HepG2 (cell line): ENCODE results near the gene CCSER1. TPM values are rescaled to one million over a fixed set of nuclear protein-coding genes. Genes with fewer than 3 reads are reported as not detected.

Experiments used
- ATAC-seq: fragments of 200-7000 bp; cut with Tn5 transposase; 3 replicates; pipeline ENCODE4 v1.9.1; 2020; ENCODE audit warnings: mild to moderate bottlenecking, moderate library complexity
- BruUV-seq: library from RNA; stranded (reverse); fragments of 400-500 nt; replicated peaks from 2 replicates; lab custom pipeline; 2021; lab: Mats Ljungman, UMichigan
- CTCF ChIA-PET: fragments of 300-600 bp; formaldehyde crosslinking; extraction: SDS; loops from one replicate; lab custom pipeline; 2021; ENCODE audit warnings: low total read pairs, inconsistent platforms, low intra/inter-chr PET ratio; lab: Yijun Ruan, JAX
- POLR2A ChIA-PET: fragments of 350-600 bp; sonication (Branson Sonifier 250); formaldehyde crosslinking; loops from one replicate; lab custom pipeline; 2020; ENCODE audit warnings: antibody characterized with exemption, inconsistent platforms; lab: Yijun Ruan, JAX
- DNase-seq: peaks from one replicate; pipeline ENCODE4 v3.0.0-alpha.2; 2015; ENCODE audit warnings: low spot score
- FAIRE-seq: peaks from 3 replicates; lab custom pipeline; 2011; peaks lifted over from hg19 to GRCh38; lab: Jason Lieb, UNC
- H2AFZ ChIP-seq: one replicate; pipeline ENCODE4 v1.6.1; 2011; ENCODE audit warnings: low read length, inconsistent platforms
- H3K27ac ChIP-seq: fragments of 300-600 bp; 3 replicates; pipeline ENCODE4 v1.8.0; 2011; ENCODE audit warnings: mixed run types, mild to moderate bottlenecking, mixed read lengths, low read length, inconsistent platforms; ENCODE audit not compliant: insufficient read depth; ENCODE audit errors: extremely low read length
- H3K27me3 ChIP-seq, 2 experiments: fragments of 200-600 bp in 1 of 2; 2 replicates in 1 of 2; 3 replicates in 1 of 2; pipeline versions ENCODE4 v1.6.0 to v1.8.0; 2011; ENCODE audit warnings: low read length in 2 of 2, mild to moderate bottlenecking in 2 of 2, moderate library complexity in 2 of 2, inconsistent platforms in 1 of 2; ENCODE audit not compliant: insufficient read depth in 2 of 2, control insufficient read depth in 1 of 2
- H3K36me3 ChIP-seq, 2 experiments: fragments of 200-600 bp in 1 of 2; replicated peaks in 1 of 2; 2 replicates in 1 of 2; 3 replicates in 1 of 2; pipeline versions ENCODE4 v1.5.1 to v1.8.0; 2011; ENCODE audit warnings: low read length in 2 of 2, inconsistent platforms in 1 of 2; ENCODE audit not compliant: insufficient read depth in 2 of 2, control insufficient read depth in 1 of 2
- H3K4me1 ChIP-seq: 2 replicates; pipeline ENCODE4 v1.5.1; 2012; ENCODE audit warnings: low read length, inconsistent platforms; ENCODE audit not compliant: insufficient read depth
- H3K4me2 ChIP-seq: 2 replicates; pipeline ENCODE4 v1.6.0; 2011; ENCODE audit warnings: low read depth, low read length, inconsistent platforms
- H3K4me3 ChIP-seq, 3 experiments: fragments of 200-600 bp in 1 of 3; sonication (generic), shearing (Covaris generic) in 1 of 3; replicated peaks in 1 of 3; 2 replicates each; pipeline ENCODE4 v1.5.1; 2011 to 2016; ENCODE audit warnings: low read length in 3 of 3, inconsistent platforms in 2 of 3, low read depth in 2 of 3, mild to moderate bottlenecking in 2 of 3, control low read depth in 1 of 3, mixed read lengths in 1 of 3; ENCODE audit not compliant: insufficient read depth in 1 of 3
- H3K79me2 ChIP-seq: one replicate; pipeline ENCODE4 v1.6.1; 2011; ENCODE audit warnings: low read length, inconsistent platforms; ENCODE audit not compliant: insufficient read depth
- H3K9ac ChIP-seq: 2 replicates; pipeline ENCODE4 v1.6.0; 2011; ENCODE audit warnings: mild to moderate bottlenecking, low read depth, low read length, inconsistent platforms; ENCODE audit not compliant: insufficient read depth
- H3K9me3 ChIP-seq: 2 replicates; pipeline ENCODE4 v1.5.1; 2012; ENCODE audit warnings: mild to moderate bottlenecking, low read length
- H4K20me1 ChIP-seq: 2 replicates; pipeline ENCODE4 v1.6.0; 2011; ENCODE audit warnings: inconsistent platforms, mild to moderate bottlenecking, low read length, moderate library complexity; ENCODE audit not compliant: insufficient read depth
- ETV6 ChIP-seq: sonication (generic); formaldehyde crosslinking; conservative IDR thresholded peaks from 2 replicates; pipeline ENCODE4 v1.4.0; 2020; ENCODE audit warnings: missing genetic modification reagents
- FOXC1 ChIP-seq: sonication (generic); formaldehyde crosslinking; IDR thresholded peaks from 2 replicates; pipeline ENCODE4 v1.8.0; 2022; ENCODE audit warnings: mild to moderate bottlenecking, missing genetic modification reagents, borderline replicate concordance
- KDM1A ChIP-seq: IDR thresholded peaks from 2 replicates; pipeline ENCODE4 v1.6.1; 2016; ENCODE audit warnings: missing compliant biosample characterization
- NRL ChIP-seq: sonication (generic); formaldehyde crosslinking; IDR thresholded peaks from 2 replicates; pipeline ENCODE4 v1.5.0; 2020; ENCODE audit warnings: missing genetic modification reagents, mild to moderate bottlenecking, moderate library complexity, borderline replicate concordance
- PAX8 ChIP-seq: sonication (generic); formaldehyde crosslinking; IDR thresholded peaks from 2 replicates; pipeline ENCODE4 v1.8.0; 2022; ENCODE audit warnings: mild to moderate bottlenecking, missing genetic modification reagents, borderline replicate concordance
- RBM22 ChIP-seq: fragments of 200-400 bp; formaldehyde crosslinking; optimal IDR thresholded peaks from 2 replicates; pipeline ENCODE3; 2017; ENCODE audit warnings: mild to moderate bottlenecking, low read length, moderate library complexity
- SAFB2 ChIP-seq: sonication (generic); formaldehyde crosslinking; IDR thresholded peaks from 2 replicates; pipeline ENCODE4 v1.5.1; 2020; ENCODE audit warnings: missing genetic modification reagents, low read depth, mild to moderate bottlenecking, borderline replicate concordance
- SMYD3 ChIP-seq: sonication (generic); formaldehyde crosslinking; IDR thresholded peaks from 2 replicates; pipeline ENCODE4 v1.8.1; 2023; ENCODE audit warnings: mild to moderate bottlenecking, missing genetic modification reagents
- YEATS2 ChIP-seq: sonication (generic); formaldehyde crosslinking; IDR thresholded peaks from 2 replicates; pipeline ENCODE4 v1.4.0; 2020; ENCODE audit warnings: missing genetic modification reagents, borderline replicate concordance
- YEATS4 ChIP-seq: sonication (generic); formaldehyde crosslinking; IDR thresholded peaks from 2 replicates; pipeline ENCODE4 v1.4.0; 2020; ENCODE audit warnings: missing genetic modification reagents, borderline replicate concordance
- ZNF282 ChIP-seq: fragments of 450-650 bp; IDR thresholded peaks from 2 replicates; pipeline ENCODE4 v1.6.1; 2018; ENCODE audit not compliant: partially characterized antibody
- ZNF331 ChIP-seq: sonication (generic); formaldehyde crosslinking; IDR thresholded peaks from 2 replicates; pipeline ENCODE4 v1.4.0; 2020; ENCODE audit warnings: missing genetic modification reagents
- ZNF629 ChIP-seq: sonication (generic); formaldehyde crosslinking; conservative IDR thresholded peaks from 2 replicates; pipeline ENCODE4 v1.5.0; 2020; ENCODE audit warnings: missing genetic modification reagents
- ZNF775 ChIP-seq: sonication (generic); formaldehyde crosslinking; IDR thresholded peaks from 2 replicates; pipeline ENCODE4 v1.4.0; 2020; ENCODE audit warnings: missing genetic modification reagents, mild to moderate bottlenecking, moderate library complexity, borderline replicate concordance
- ZNF788 ChIP-seq: sonication (generic); formaldehyde crosslinking; IDR thresholded peaks from 2 replicates; pipeline ENCODE4 v1.5.0; 2020; ENCODE audit warnings: mild to moderate bottlenecking, missing genetic modification reagents, borderline replicate concordance
- WGBS: methylation state at CpG from one replicate; pipeline ENCODE4 v1.1.6; 2017; ENCODE audit warnings: low lambda C conversion rate; 5-methylcytosine and 5-hydroxymethylcytosine counted together
- in situ Hi-C: cut with HindIII; loops from 2 replicates; pipeline ENCODE4 v1.10.0; 2017; ENCODE audit warnings: low pct_unique_long_range_greater_than_20kb; ENCODE audit not compliant: extremely low pct_ligation_motif_present
- intact Hi-C: fragments of 100-400 bp; cut with micrococcal nuclease; formaldehyde crosslinking; loops from one replicate; pipeline ENCODE4 v1.10.0; 2022; ENCODE audit not compliant: unreplicated experiment
- polyA plus RNA-seq, 8 experiments: library from polyadenylated mRNA; depleted of rRNA in 3 of 8; stranded (reverse) in 7 of 8; unstranded in 1 of 8; fragments of >200 nt; fragmentation: Illumina TruSeq in 4 of 8; extraction: Trizol in 4 of 8; gene quantifications; 2 replicates each; pipeline versions ENCODE4 v1.2.1 to v1.2.3, GENCODE V29; 2011 to 2016; ENCODE audit warnings: low read depth in 4 of 8, missing spikeins in 1 of 8, mixed read lengths in 1 of 8; ENCODE audit not compliant: insufficient read depth in 1 of 8
- total RNA-seq, 5 experiments: library from RNA; depleted of rRNA; stranded (reverse); fragments of >200 nt; fragmentation: Illumina TruSeq; extraction: Trizol; gene quantifications; 2 replicates each; pipeline ENCODE4 v1.2.3, GENCODE V29; 2016; ENCODE audit warnings: low read depth in 1 of 5
- TF ChIP-seq, protein P1 (sequence below): sonication (generic); formaldehyde crosslinking; IDR thresholded peaks from 2 replicates; pipeline ENCODE4 v1.4.0; 2020; ENCODE audit warnings: missing genetic modification reagents
- TF ChIP-seq, protein P2 (sequence below): sonication (generic); formaldehyde crosslinking; IDR thresholded peaks from 2 replicates; pipeline ENCODE4 v1.4.0; 2020; ENCODE audit warnings: missing genetic modification reagents, borderline replicate concordance
- TF ChIP-seq, protein P3 (sequence below): IDR thresholded peaks from 2 replicates; pipeline ENCODE4 v1.6.1; 2016

Gene CCSER1
- total and polyA plus RNA-seq, 2 of the 13 experiments (the other 11 are each of a cell fraction or from before 2014, with no cell fraction given): not detected

DNA sequence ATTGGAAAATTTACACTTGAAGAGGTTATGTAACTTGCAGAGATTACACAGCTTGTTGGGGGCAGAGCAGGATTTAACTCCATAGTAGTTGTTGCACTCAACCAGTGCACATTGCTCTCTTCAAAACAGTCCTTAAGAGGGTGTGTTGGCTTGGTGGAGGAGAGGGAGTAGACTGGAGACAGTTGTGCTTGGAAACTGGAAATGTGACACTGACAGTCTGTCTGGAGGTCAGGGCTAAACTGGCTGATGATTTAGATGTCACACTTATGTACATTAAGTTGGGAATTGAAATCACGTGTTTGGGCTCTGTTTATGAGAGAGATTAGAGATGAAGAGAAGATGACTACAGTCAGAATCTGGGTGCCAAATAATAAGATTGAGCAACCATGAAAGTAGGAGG, 32.9 kb downstream of the CCSER1 start:
- Histone ChIP-seq H3K27me3 (no peaks in the 10 kb centered on the region), H3K4me2 (no peak overlapping the region), H2AFZ (no peak overlapping the region), H3K27ac (no peak overlapping the region), H3K9ac (no peak overlapping the region), H4K20me1 (no peaks in the 10 kb centered on the region), H3K9me3 (no peaks in the 10 kb centered on the region), H3K36me3 (no peaks in the 10 kb centered on the region), H3K4me3 (no peak overlapping the region), H3K79me2 (no peaks in the 10 kb centered on the region), H3K4me1 (no peaks in the 10 kb centered on the region)
- intact Hi-C loops: no loop called here
- FAIRE-seq (no peak), ATAC-seq (no peak), DNase-seq (no peak)
- BruUV-seq: no TSS peak
- ChIA-PET POLR2A (no interaction called here), CTCF (no interaction called here)
- in situ Hi-C loops: no loop called here
- TF ChIP-seq RBM22 (no peak), SMYD3 (CRISPR knock-in tag) (no peak), ZNF282 (no peak), ZNF629 (CRISPR knock-in tag) (no peak), SAFB2 (CRISPR knock-in tag) (no peak), ZNF331 (CRISPR knock-in tag) (no peak), ETV6 (CRISPR knock-in tag) (no peak), ZNF788 (CRISPR knock-in tag) (no peak), PAX8 (CRISPR knock-in tag) (no peak), YEATS4 (CRISPR knock-in tag) (no peak), ZNF775 (no peak), YEATS2 (CRISPR knock-in tag) (no peak), FOXC1 (CRISPR knock-in tag) (no peak), KDM1A (CRISPR knock-in tag) (no peak), NRL (CRISPR knock-in tag) (no peak)
- TF ChIP-seq, protein P1, sequence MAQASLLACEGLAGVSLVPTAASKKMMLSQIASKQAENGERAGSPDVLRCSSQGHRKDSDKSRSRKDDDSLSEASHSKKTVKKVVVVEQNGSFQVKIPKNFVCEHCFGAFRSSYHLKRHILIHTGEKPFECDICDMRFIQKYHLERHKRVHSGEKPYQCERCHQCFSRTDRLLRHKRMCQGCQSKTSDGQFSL: no peak
- TF ChIP-seq, protein P2, sequence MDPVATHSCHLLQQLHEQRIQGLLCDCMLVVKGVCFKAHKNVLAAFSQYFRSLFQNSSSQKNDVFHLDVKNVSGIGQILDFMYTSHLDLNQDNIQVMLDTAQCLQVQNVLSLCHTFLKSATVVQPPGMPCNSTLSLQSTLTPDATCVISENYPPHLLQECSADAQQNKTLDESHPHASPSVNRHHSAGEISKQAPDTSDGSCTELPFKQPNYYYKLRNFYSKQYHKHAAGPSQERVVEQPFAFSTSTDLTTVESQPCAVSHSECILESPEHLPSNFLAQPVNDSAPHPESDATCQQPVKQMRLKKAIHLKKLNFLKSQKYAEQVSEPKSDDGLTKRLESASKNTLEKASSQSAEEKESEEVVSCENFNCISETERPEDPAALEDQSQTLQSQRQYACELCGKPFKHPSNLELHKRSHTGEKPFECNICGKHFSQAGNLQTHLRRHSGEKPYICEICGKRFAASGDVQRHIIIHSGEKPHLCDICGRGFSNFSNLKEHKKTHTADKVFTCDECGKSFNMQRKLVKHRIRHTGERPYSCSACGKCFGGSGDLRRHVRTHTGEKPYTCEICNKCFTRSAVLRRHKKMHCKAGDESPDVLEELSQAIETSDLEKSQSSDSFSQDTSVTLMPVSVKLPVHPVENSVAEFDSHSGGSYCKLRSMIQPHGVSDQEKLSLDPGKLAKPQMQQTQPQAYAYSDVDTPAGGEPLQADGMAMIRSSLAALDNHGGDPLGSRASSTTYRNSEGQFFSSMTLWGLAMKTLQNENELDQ (CRISPR knock-in tag): no peak
- TF ChIP-seq, protein P3, sequence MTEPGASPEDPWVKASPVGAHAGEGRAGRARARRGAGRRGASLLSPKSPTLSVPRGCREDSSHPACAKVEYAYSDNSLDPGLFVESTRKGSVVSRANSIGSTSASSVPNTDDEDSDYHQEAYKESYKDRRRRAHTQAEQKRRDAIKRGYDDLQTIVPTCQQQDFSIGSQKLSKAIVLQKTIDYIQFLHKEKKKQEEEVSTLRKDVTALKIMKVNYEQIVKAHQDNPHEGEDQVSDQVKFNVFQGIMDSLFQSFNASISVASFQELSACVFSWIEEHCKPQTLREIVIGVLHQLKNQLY (CRISPR knock-in tag): no peak
- 3% methylated on average over 1 of the region's 1 CpG for WGBS
